ENCODE measurements around the gene POU6F2. TPM values are rescaled to one million over a fixed set of nuclear protein-coding genes. Genes with fewer than 3 reads are reported as not detected.

POU6F2 gene
- total and polyA plus RNA-seq, 2 experiments from 2014 or later: 7.2 to 7.3 TPM

DNA sequence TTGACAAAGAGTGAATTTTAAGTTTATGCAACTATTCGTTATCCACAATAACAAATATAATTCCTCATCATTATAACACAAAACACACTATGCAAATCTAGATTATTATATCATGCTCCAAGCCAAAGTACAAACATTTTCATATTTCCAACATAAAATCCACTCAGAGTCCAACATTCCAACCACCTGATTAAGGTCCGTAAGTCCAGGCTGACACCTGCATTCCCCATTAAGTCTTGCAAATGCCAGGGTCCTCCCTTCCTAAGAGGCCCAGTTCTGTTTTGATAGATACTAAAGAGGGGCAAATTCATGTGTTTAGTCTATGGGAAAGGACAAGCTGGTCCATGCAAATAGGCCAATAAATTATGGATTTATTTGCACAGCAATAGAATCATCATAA is 206.1 kb downstream of the POU6F2 start:
- Histone ChIP-seq H3K27ac (ENCODE audit: low read depth) (no peak overlapping the region), H3K4me1 (ENCODE audit: insufficient read depth) (no peaks in the 10 kb centered on the region), H3K9me2 (ENCODE audit: insufficient read depth) (0 out of 2 replicates have a peak, but pooled peaks cover 8% of the 10 kb centered on the region), H3K79me2 (replicated peaks; ENCODE audit: insufficient read depth) (no peaks in the 10 kb centered on the region), H3K4me3 (no peak overlapping the region), H4K20me1 (replicated peaks; ENCODE audit: insufficient read depth) (no peaks in the 10 kb centered on the region), H3K4me2 (no peak overlapping the region), H3F3A (replicated peaks; ENCODE audit: low read depth) (no peaks in the 10 kb centered on the region), H3K27me3 (ENCODE audit: insufficient read depth) (no peaks in the 10 kb centered on the region), H3K36me3 (ENCODE audit: insufficient read depth) (no peaks in the 10 kb centered on the region), H2AFZ (no peak overlapping the region)
- TF ChIP-seq, protein P1, sequence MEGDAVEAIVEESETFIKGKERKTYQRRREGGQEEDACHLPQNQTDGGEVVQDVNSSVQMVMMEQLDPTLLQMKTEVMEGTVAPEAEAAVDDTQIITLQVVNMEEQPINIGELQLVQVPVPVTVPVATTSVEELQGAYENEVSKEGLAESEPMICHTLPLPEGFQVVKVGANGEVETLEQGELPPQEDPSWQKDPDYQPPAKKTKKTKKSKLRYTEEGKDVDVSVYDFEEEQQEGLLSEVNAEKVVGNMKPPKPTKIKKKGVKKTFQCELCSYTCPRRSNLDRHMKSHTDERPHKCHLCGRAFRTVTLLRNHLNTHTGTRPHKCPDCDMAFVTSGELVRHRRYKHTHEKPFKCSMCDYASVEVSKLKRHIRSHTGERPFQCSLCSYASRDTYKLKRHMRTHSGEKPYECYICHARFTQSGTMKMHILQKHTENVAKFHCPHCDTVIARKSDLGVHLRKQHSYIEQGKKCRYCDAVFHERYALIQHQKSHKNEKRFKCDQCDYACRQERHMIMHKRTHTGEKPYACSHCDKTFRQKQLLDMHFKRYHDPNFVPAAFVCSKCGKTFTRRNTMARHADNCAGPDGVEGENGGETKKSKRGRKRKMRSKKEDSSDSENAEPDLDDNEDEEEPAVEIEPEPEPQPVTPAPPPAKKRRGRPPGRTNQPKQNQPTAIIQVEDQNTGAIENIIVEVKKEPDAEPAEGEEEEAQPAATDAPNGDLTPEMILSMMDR (conservative IDR thresholded peaks at IDR 0.05; ENCODE audit: low read depth in 2 of 2): no peak
- TF ChIP-seq STAT1 (IDR thresholded peaks at IDR 0.05; ENCODE audit: unreplicated experiment) (no peak), POLR2AphosphoS5 (IDR thresholded peaks at IDR 0.05; ENCODE audit: low read depth) (no peak), EZH2phosphoT487 (IDR thresholded peaks at IDR 0.05; ENCODE audit: unreplicated experiment) (no peak), CREB1 (CRISPR knock-in tag; IDR thresholded peaks at IDR 0.05; ENCODE audit: low read depth) (no peak), NANOG (IDR thresholded peaks at IDR 0.05; ENCODE audit: borderline replicate concordance) (no peak), EZH2 (IDR thresholded peaks at IDR 0.05; ENCODE audit: low read depth, unreplicated experiment) (no peak), ZNF331 (CRISPR knock-in tag; IDR thresholded peaks at IDR 0.05; ENCODE audit: low read depth) (no peak), JUNB (IDR thresholded peaks at IDR 0.05; ENCODE audit: unreplicated experiment) (no peak), ZNF114 (CRISPR knock-in tag; IDR thresholded peaks at IDR 0.05) (no peak), ZNF462 (CRISPR knock-in tag; IDR thresholded peaks at IDR 0.05) (no peak)
- TF ChIP-seq, protein P2, sequence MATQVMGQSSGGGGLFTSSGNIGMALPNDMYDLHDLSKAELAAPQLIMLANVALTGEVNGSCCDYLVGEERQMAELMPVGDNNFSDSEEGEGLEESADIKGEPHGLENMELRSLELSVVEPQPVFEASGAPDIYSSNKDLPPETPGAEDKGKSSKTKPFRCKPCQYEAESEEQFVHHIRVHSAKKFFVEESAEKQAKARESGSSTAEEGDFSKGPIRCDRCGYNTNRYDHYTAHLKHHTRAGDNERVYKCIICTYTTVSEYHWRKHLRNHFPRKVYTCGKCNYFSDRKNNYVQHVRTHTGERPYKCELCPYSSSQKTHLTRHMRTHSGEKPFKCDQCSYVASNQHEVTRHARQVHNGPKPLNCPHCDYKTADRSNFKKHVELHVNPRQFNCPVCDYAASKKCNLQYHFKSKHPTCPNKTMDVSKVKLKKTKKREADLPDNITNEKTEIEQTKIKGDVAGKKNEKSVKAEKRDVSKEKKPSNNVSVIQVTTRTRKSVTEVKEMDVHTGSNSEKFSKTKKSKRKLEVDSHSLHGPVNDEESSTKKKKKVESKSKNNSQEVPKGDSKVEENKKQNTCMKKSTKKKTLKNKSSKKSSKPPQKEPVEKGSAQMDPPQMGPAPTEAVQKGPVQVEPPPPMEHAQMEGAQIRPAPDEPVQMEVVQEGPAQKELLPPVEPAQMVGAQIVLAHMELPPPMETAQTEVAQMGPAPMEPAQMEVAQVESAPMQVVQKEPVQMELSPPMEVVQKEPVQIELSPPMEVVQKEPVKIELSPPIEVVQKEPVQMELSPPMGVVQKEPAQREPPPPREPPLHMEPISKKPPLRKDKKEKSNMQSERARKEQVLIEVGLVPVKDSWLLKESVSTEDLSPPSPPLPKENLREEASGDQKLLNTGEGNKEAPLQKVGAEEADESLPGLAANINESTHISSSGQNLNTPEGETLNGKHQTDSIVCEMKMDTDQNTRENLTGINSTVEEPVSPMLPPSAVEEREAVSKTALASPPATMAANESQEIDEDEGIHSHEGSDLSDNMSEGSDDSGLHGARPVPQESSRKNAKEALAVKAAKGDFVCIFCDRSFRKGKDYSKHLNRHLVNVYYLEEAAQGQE (IDR thresholded peaks at IDR 0.05; ENCODE audit: unreplicated experiment): no peak
- TF ChIP-seq, protein P3, sequence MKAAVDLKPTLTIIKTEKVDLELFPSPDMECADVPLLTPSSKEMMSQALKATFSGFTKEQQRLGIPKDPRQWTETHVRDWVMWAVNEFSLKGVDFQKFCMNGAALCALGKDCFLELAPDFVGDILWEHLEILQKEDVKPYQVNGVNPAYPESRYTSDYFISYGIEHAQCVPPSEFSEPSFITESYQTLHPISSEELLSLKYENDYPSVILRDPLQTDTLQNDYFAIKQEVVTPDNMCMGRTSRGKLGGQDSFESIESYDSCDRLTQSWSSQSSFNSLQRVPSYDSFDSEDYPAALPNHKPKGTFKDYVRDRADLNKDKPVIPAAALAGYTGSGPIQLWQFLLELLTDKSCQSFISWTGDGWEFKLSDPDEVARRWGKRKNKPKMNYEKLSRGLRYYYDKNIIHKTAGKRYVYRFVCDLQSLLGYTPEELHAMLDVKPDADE (IDR thresholded peaks at IDR 0.05): no peak
- peaks cover 8% of the 10 kb centered on the region for H3K4me1 Mint-ChIP-seq
- peaks cover 9% of the 10 kb centered on the region; the same call in 2 of the 3 replicates for H3K36me3 Mint-ChIP-seq (ENCODE audit: low read depth)
- ATAC-seq (no peak), DNase-seq (ENCODE audit: low spot score) (no peak)
- H3K9me3 Mint-ChIP-seq: peaks cover 10% of the 10 kb centered on the region
- no peak overlapping the region for H3K4me3 Mint-ChIP-seq
- H3K27ac Mint-ChIP-seq: no peak overlapping the region
- no peaks in the 10 kb centered on the region for H3K27me3 Mint-ChIP-seq (ENCODE audit: insufficient read depth, low read depth, poor library complexity)

All from GM23338 (cell line).